Measurements from ENCODE around the gene AUNIP. TPM values are rescaled to one million over a fixed set of nuclear protein-coding genes. Genes with fewer than 3 reads are reported as not detected.

Gene AUNIP
- total RNA-seq, 1 donor from 2014 or later = 1.9 TPM

DNA sequence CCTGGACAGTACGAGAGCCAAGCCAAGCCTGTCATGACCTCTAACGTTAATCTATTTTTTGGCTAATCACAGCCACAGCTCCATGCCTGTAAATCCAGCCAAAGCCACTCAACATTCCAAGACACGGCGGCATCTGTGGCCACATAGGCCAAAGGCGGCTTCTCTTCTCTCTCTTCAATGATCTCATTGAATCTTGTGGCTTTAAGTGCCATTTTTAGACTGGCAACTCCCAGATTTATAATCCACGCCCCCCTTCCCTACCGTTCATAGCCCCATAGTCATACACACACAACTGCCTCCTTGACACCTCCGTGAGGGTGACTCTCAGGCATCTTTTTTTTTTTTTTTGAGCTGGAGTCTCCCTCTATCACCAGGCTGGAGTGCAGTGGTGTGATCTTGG is 64.9 kb downstream of the AUNIP start:
- peaks cover 38% of the 10 kb centered on the region for H3K4me1 Mint-ChIP-seq (ENCODE audit: unreplicated experiment)
- H3K9me3 Mint-ChIP-seq (ENCODE audit: unreplicated experiment) = no peaks in the 10 kb centered on the region
- TF ChIP-seq, protein P1, sequence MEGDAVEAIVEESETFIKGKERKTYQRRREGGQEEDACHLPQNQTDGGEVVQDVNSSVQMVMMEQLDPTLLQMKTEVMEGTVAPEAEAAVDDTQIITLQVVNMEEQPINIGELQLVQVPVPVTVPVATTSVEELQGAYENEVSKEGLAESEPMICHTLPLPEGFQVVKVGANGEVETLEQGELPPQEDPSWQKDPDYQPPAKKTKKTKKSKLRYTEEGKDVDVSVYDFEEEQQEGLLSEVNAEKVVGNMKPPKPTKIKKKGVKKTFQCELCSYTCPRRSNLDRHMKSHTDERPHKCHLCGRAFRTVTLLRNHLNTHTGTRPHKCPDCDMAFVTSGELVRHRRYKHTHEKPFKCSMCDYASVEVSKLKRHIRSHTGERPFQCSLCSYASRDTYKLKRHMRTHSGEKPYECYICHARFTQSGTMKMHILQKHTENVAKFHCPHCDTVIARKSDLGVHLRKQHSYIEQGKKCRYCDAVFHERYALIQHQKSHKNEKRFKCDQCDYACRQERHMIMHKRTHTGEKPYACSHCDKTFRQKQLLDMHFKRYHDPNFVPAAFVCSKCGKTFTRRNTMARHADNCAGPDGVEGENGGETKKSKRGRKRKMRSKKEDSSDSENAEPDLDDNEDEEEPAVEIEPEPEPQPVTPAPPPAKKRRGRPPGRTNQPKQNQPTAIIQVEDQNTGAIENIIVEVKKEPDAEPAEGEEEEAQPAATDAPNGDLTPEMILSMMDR (IDR thresholded peaks at IDR 0.05) = no peak
- no peak overlapping the region for H3K4me3 Mint-ChIP-seq (ENCODE audit: unreplicated experiment)
- H3K27ac Mint-ChIP-seq (ENCODE audit: unreplicated experiment) = no peak overlapping the region
- H3K36me3 Mint-ChIP-seq (ENCODE audit: unreplicated experiment) = peaks cover 2% of the 10 kb centered on the region
- H3K27me3 Mint-ChIP-seq (ENCODE audit: unreplicated experiment) = no peaks in the 10 kb centered on the region
- no peak for DNase-seq (ENCODE audit: extremely low spot score, unreplicated experiment)

DNA sequence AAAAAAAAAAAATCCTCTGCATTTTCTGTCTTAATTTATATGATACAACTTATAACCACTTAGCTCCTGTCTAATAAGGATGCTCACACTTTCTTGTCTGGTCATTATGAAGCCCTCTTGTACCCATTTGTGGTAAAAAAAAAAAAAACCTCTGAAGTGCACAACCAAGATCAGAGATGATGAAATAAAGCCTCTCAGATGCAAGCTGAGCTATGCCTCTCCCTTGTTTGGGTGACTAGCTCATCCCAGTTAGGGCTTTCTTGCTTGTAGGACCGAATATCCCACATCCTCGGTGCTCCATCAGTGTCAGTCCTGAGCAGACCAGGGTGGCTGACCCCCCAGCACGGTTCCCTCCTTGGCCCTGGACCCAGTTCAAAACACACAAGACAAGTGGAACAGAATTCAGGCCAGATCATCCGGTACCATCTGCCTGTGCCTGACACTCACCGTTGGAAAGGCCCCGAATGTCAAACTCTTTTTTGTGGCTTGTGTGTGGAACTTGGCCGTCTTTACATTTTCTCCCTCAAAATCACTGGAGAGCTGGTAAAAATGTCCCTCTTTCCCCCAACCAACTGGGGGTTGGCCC is 65.6 kb downstream of the AUNIP start:
- no peak for DNase-seq (ENCODE audit: extremely low spot score, unreplicated experiment)
- Mint-ChIP-seq H3K4me3 (ENCODE audit: unreplicated experiment) (no peak overlapping the region), H3K9me3 (ENCODE audit: unreplicated experiment) (no peaks in the 10 kb centered on the region), H3K27me3 (ENCODE audit: unreplicated experiment) (no peaks in the 10 kb centered on the region), H3K36me3 (ENCODE audit: unreplicated experiment) (peaks cover 2% of the 10 kb centered on the region), H3K27ac (ENCODE audit: unreplicated experiment) (no peak overlapping the region), H3K4me1 (ENCODE audit: unreplicated experiment) (peaks cover 37% of the 10 kb centered on the region)
- TF ChIP-seq, protein P1 (IDR thresholded peaks at IDR 0.05) = no peak

DNA sequence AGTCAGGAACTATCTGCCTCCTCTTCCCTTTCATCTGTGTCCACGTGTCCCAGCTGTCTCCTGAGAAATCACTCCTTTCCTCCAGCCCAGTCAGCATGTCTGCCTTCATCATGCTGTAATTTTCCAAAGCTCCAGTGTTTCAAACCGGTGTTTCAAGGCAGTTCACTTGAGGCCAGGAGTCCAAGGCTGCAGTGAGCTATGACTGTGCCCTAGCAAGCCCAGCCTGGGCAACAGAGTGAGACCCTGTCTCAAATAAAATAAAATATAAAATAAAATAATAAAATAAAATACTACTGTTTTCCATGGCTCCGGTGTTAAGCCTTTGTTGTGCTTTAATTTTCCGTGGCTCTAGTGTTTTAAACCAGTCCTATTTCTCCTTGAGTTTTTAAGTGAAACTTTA is 67.1 kb downstream of the AUNIP start:
- Mint-ChIP-seq H3K4me3 (ENCODE audit: unreplicated experiment) (no peak overlapping the region), H3K27me3 (ENCODE audit: unreplicated experiment) (no peaks in the 10 kb centered on the region), H3K36me3 (ENCODE audit: unreplicated experiment) (peaks cover 2% of the 10 kb centered on the region), H3K4me1 (ENCODE audit: unreplicated experiment) (peaks cover 40% of the 10 kb centered on the region), H3K9me3 (ENCODE audit: unreplicated experiment) (no peaks in the 10 kb centered on the region), H3K27ac (ENCODE audit: unreplicated experiment) (peak overlapping the region; percentile 56)
- TF ChIP-seq, protein P1 (IDR thresholded peaks at IDR 0.05) = no peak
- DNase-seq (ENCODE audit: extremely low spot score, unreplicated experiment) = no peak

DNA sequence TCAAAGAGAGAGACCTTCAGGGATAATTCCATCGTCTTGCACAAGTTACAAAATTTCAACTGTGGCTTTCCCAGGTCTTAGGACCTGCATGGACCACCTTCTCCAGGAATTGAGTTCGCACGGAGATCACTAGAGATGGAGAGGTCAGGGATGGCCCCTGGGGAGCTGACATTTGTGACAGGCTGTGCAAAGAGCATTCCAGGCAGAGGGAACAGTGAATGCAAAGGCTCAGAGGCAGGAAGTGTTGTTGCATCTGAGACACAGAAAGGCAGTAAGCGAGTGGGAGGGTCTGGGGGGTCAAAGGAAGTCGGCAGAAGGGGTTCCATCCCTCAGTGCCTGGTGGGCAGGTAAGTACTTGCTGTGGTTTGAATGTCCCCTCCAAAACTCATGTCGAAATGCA is 68.8 kb downstream of the AUNIP start:
- Mint-ChIP-seq H3K27ac (ENCODE audit: unreplicated experiment) (no peak overlapping the region), H3K9me3 (ENCODE audit: unreplicated experiment) (no peaks in the 10 kb centered on the region), H3K27me3 (ENCODE audit: unreplicated experiment) (no peaks in the 10 kb centered on the region), H3K4me3 (ENCODE audit: unreplicated experiment) (no peak overlapping the region), H3K36me3 (ENCODE audit: unreplicated experiment) (peaks cover 4% of the 10 kb centered on the region), H3K4me1 (ENCODE audit: unreplicated experiment) (peaks cover 39% of the 10 kb centered on the region)
- TF ChIP-seq, protein P1 (IDR thresholded peaks at IDR 0.05) = no peak
- no peak for DNase-seq (ENCODE audit: extremely low spot score, unreplicated experiment)

DNA sequence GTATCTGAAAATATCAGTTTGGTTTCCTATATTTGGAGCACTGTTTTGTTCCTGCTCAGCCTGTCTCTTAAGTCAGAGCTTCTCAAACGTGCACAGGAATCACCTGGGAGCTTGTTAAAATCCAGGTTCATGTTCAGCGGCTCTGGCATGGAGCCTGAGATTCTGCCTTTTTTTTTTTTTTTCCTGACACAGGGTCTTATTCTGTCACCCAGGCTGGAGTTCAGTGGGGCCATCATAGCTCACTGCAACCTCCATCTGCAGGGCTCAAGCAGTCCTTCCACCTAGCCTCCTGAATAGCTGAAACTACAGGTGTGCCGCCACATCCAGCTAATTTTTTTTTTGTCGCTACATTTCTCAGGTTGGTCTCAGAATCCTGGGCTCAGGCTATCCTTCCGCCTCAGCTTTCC is 71.5 kb downstream of the AUNIP start:
- DNase-seq (ENCODE audit: extremely low spot score, unreplicated experiment) = no peak
- Mint-ChIP-seq H3K9me3 (ENCODE audit: unreplicated experiment) (no peaks in the 10 kb centered on the region), H3K4me3 (ENCODE audit: unreplicated experiment) (no peak overlapping the region), H3K27me3 (ENCODE audit: unreplicated experiment) (no peaks in the 10 kb centered on the region), H3K36me3 (ENCODE audit: unreplicated experiment) (peaks cover 19% of the 10 kb centered on the region), H3K4me1 (ENCODE audit: unreplicated experiment) (peaks cover 49% of the 10 kb centered on the region), H3K27ac (ENCODE audit: unreplicated experiment) (no peak overlapping the region)
- TF ChIP-seq, protein P1 (IDR thresholded peaks at IDR 0.05) = no peak
